Measurements from ENCODE around the gene SERGEF. TPM values are rescaled to one million over a fixed set of nuclear protein-coding genes. Genes with fewer than 3 reads are reported as not detected.

Gene SERGEF
- total RNA-seq, 3 donors from 2014 or later, result 23.6 to 45.0 (median 23.8) TPM

- TF ChIP-seq CTCF (IDR thresholded peaks at IDR 0.05), result no peak
- DNase-seq, result peak in 1 of 3 donors; percentile 12
Observed at GRCh38 chr11:17741487-17741886, 271.4 kb downstream of the SERGEF start.

GRCh38 chr11:17740649-17741235 lies 272.1 kb downstream of the SERGEF start:
- no peak for TF ChIP-seq CTCF (IDR thresholded peaks at IDR 0.05)
- Histone ChIP-seq H3K4me1 (ENCODE audit: low read depth) (no peaks in the 10 kb centered on the region), H3K9me3 (no peaks in the 10 kb centered on the region), H3K36me3 (ENCODE audit: low read depth) (no peaks in the 10 kb centered on the region), H3K4me3 (no peak overlapping the region)
- DNase-seq (peak in 1 of 3 donors; percentile 4), ATAC-seq (no peak)
- intact Hi-C loops (cut with DNase I, micrococcal nuclease), result no loop called here

More at GRCh38 chr11:17741487-17741886, 271.4 kb downstream of the SERGEF start:
- no peaks in the 10 kb centered on the region for H3K36me3 ChIP-seq (ENCODE audit: low read depth)
- no peaks in the 10 kb centered on the region for H3K4me1 ChIP-seq (ENCODE audit: low read depth)
- H3K9me3 ChIP-seq, result no peaks in the 10 kb centered on the region
- no peak for ATAC-seq
- H3K4me3 ChIP-seq, result no peak overlapping the region
- intact Hi-C loops (cut with DNase I, micrococcal nuclease), result no loop called here

GRCh38 chr11:17739945-17740338 lies 272.9 kb downstream of the SERGEF start:
- Histone ChIP-seq H3K4me3 (no peak overlapping the region), H3K4me1 (ENCODE audit: low read depth) (peaks cover 3% of the 10 kb centered on the region), H3K36me3 (ENCODE audit: low read depth) (no peaks in the 10 kb centered on the region), H3K9me3 (no peaks in the 10 kb centered on the region)
- ATAC-seq, result no peak
- intact Hi-C loops (cut with DNase I, micrococcal nuclease), result no loop called here
- peak in 1 of 3 donors; percentile 14 for DNase-seq
- TF ChIP-seq CTCF (IDR thresholded peaks at IDR 0.05), result no peak

- Histone ChIP-seq H3K4me1 (ENCODE audit: low read depth) (peaks cover 8% of the 10 kb centered on the region), H3K36me3 (ENCODE audit: low read depth) (no peaks in the 10 kb centered on the region), H3K9me3 (no peaks in the 10 kb centered on the region), H3K4me3 (no peak overlapping the region)
- intact Hi-C loops (cut with DNase I, micrococcal nuclease), result no loop called here
- no peak for TF ChIP-seq CTCF (IDR thresholded peaks at IDR 0.05)
- ATAC-seq (no peak), DNase-seq (peak in 1 of 3 donors; percentile 13)
Observed at GRCh38 chr11:17738151-17738973, 274.5 kb downstream of the SERGEF start.

Other genes with a start within 250 kb of the SERGEF start
- 10 to 100 TPM in 2 of 3 donors, 1 to 10 TPM in 1; 1.4 to 12.8 (median 10.7) TPM for gene TPH1, start 33.2 kb upstream of the SERGEF start, total RNA-seq
- 10 to 100 TPM; 11.3 to 13.4 (median 11.6) TPM for gene SAAL1, start 93.0 kb upstream of the SERGEF start, total RNA-seq
- gene MRGPRX3, start 119.5 kb upstream of the SERGEF start, total RNA-seq, result under 1 TPM in 1 of 3 donors, not detected in 2; 0.17 TPM
- not detected for gene MRGPRX4, start 159.8 kb upstream of the SERGEF start, total RNA-seq
- gene SAA4, start 223.8 kb upstream of the SERGEF start, total RNA-seq, result not detected
- 1 to 10 TPM; 1.3 to 2.0 (median 1.7) TPM for gene SAA2, start 235.6 kb upstream of the SERGEF start, total RNA-seq